AG04450 (cell line): Measurements from ENCODE around the gene GPR152. TPM values are rescaled to one million over a fixed set of nuclear protein-coding genes. Genes with fewer than 3 reads are reported as not detected.
A peak's percentile ranks its signal among the peaks of the same experiment; 100 is the strongest.
"Not testable (repeated sequence)": the region's sequence is repeated elsewhere in the genome, so short reads cannot be mapped to it uniquely, and the experiment has no call there.

Source experiments
- CTCF ChIA-PET: fragments of 300-600, 350-600 bp; formaldehyde crosslinking; extraction: SDS; loops from one replicate; lab custom pipeline; 2022; ENCODE audit warnings: antibody characterized with exemption, inconsistent platforms; lab: Charles Lee
- POLR2A ChIA-PET: fragments of 350-600 bp; formaldehyde crosslinking; extraction: SDS; loops from one replicate; lab custom pipeline; 2021; ENCODE audit warnings: antibody characterized with exemption, inconsistent platforms; lab: Yijun Ruan, JAX
- DNase-seq: peaks from one replicate; pipeline ENCODE4 v3.0.0-alpha.2; 2011; ENCODE audit warnings: low read depth, low spot score
- H3K27ac ChIP-seq: one replicate; pipeline ENCODE4 v1.5.1; 2012; ENCODE audit warnings: low read depth, low read length, control low read depth
- H3K27me3 ChIP-seq: one replicate; pipeline ENCODE4 v1.6.0; 2012; ENCODE audit warnings: low read length; ENCODE audit not compliant: control insufficient read depth, insufficient read depth
- H3K4me3 ChIP-seq: 2 replicates; pipeline ENCODE4 v1.5.1; 2011; ENCODE audit warnings: mild to moderate bottlenecking, low read depth, low read length, control low read depth
- H3K9me3 ChIP-seq: 2 replicates; pipeline ENCODE4 v1.5.1; 2012; ENCODE audit warnings: low read length; ENCODE audit not compliant: control insufficient read depth, insufficient read depth
- CTCF ChIP-seq: IDR thresholded peaks from 2 replicates; pipeline ENCODE4 v1.5.1; 2011; ENCODE audit warnings: low read depth, low read length, control low read depth, inconsistent platforms
- polyA plus RNA-seq: library from polyadenylated mRNA; depleted of rRNA; stranded (reverse); fragments of >200 nt; gene quantifications from 2 replicates; pipeline ENCODE4 v1.2.3, GENCODE V29; 2011

GPR152 gene
- polyA plus RNA-seq, 1 experiment, result not detected

GRCh38 chr11:67429038-67429668 is 23.4 kb downstream of the GPR152 start:
- Histone ChIP-seq H3K27ac (no peak overlapping the region), H3K9me3 (no peaks in the 10 kb centered on the region), H3K27me3 (no peaks in the 10 kb centered on the region), H3K4me3 (peak overlapping the region; percentile 96)
- ChIA-PET CTCF (interaction anchor here (1.6 to 2.4 kb wide), 2 partner anchors 28 to 78 kb away, joined by 4 to 9 read pairs; partner anchors contain the start of gene PPP1CA), POLR2A (interaction anchor here (0.7 to 1.0 kb wide), 2 partner anchors 54 to 72 kb away, joined by 3 read pairs; partner anchors contain the start of gene AIP)
- no peak for DNase-seq
- TF ChIP-seq CTCF, result no peak

- ChIA-PET CTCF (interaction anchor here (1.6 to 2.4 kb wide), 2 partner anchors 27 to 77 kb away, joined by 4 to 9 read pairs; partner anchors contain the start of gene PPP1CA), POLR2A (interaction anchor here (0.7 to 1.0 kb wide), 5 partner anchors 10 to 71 kb away, joined by 3 read pairs; partner anchors contain the start of genes AIP, PPP1CA and PTPRCAP)
- Histone ChIP-seq H3K27ac (peak within 1 kb of the TSS; percentile 39), H3K27me3 (no peaks in the 10 kb centered on the region), H3K4me3 (peak within 1 kb of the TSS; percentile 96), H3K9me3 (no peaks in the 10 kb centered on the region)
- no peak for TF ChIP-seq CTCF
- peak; percentile 89 for DNase-seq
Measured at GRCh38 chr11:67428052-67429001, 24.2 kb downstream of the GPR152 start, which contains the start of gene RPS6KB2. Gene RPS6KB2 (plus strand): TSS chr11:67428494. CDS start chr11:67428546, 52 bp downstream.

GRCh38 chr11:67427364-67427859 is 25.1 kb downstream of the GPR152 start:
- H3K27me3 ChIP-seq, DNase-seq, H3K9me3 ChIP-seq: not testable (repeated sequence)
- ChIA-PET CTCF (interaction anchor here (2.4 kb wide), 1 partner anchor 26 kb away, joined by 9 read pairs; the partner anchor contains the start of gene PPP1CA), POLR2A (interaction anchor here (0.9 kb wide), 1 partner anchor 27 kb away, joined by 3 read pairs; no protein-coding TSS in a partner anchor)
- Histone ChIP-seq H3K27ac (peak overlapping the region; percentile 39), H3K4me3 (peak overlapping the region; percentile 96)

GRCh38 chr11:67423891-67424613 is 28.5 kb downstream of the GPR152 start:
- POLR2A ChIA-PET, result interaction anchor here (0.6 kb wide), 1 partner anchor 14 kb away, joined by 5 read pairs; no protein-coding TSS in a partner anchor
- no peak for DNase-seq

More at GRCh38 chr11:67423891-67424613, 28.5 kb downstream of the GPR152 start:
- CTCF ChIA-PET, result no interaction called here
- H3K27ac ChIP-seq, result no peak overlapping the region
- no peaks in the 10 kb centered on the region for H3K27me3 ChIP-seq
- no peaks in the 10 kb centered on the region for H3K9me3 ChIP-seq
- no peak overlapping the region for H3K4me3 ChIP-seq
- TF ChIP-seq CTCF, result no peak
